Measurements from ENCODE around the gene HSPA4.
"Not testable (repeated sequence)": the region's sequence is repeated elsewhere in the genome, so short reads cannot be mapped to it uniquely, and the experiment has no call there.

HSPA4 gene

GRCh38 chr5:133041157-133041784 is 10.5 kb upstream of the HSPA4 start:
- TF ChIP-seq, protein P1, sequence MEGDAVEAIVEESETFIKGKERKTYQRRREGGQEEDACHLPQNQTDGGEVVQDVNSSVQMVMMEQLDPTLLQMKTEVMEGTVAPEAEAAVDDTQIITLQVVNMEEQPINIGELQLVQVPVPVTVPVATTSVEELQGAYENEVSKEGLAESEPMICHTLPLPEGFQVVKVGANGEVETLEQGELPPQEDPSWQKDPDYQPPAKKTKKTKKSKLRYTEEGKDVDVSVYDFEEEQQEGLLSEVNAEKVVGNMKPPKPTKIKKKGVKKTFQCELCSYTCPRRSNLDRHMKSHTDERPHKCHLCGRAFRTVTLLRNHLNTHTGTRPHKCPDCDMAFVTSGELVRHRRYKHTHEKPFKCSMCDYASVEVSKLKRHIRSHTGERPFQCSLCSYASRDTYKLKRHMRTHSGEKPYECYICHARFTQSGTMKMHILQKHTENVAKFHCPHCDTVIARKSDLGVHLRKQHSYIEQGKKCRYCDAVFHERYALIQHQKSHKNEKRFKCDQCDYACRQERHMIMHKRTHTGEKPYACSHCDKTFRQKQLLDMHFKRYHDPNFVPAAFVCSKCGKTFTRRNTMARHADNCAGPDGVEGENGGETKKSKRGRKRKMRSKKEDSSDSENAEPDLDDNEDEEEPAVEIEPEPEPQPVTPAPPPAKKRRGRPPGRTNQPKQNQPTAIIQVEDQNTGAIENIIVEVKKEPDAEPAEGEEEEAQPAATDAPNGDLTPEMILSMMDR (IDR thresholded peaks at IDR 0.05; ENCODE audit: low read depth, low read length, missing control alignments): no peak
- in situ Hi-C loops (cut with HindIII; ENCODE audit: low sequenced_read_pairs): no loop called here
- H3K4me3 ChIP-seq (ENCODE audit: low read depth, low read length): no peak overlapping the region
- DNase-seq (ENCODE audit: low read depth): no peak

DNA sequence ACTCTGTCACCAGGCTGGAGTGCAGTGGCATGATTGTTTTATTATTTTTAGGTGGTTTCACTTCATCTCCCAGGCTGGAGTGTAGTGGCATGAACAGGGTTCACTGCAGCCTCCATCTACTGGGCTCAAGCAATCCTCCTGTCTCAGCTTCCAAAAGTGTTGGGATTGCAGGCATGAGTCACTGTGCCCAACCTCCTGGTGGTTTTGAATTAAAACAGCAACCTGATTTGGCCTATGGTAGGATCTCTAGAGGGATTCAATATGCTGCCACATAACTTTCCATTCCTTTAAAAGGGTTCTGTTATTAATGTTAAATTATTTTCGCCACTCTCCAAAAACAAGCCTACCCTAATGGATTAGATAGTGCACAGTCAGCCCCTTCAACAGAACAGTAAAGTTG is 9.9 kb upstream of the HSPA4 start:
- TF ChIP-seq, protein P1 (IDR thresholded peaks at IDR 0.05; ENCODE audit: low read depth, low read length, missing control alignments): no peak
- in situ Hi-C loops (cut with HindIII; ENCODE audit: low sequenced_read_pairs): no loop called here
- no peak overlapping the region for H3K4me3 ChIP-seq (ENCODE audit: low read depth, low read length)
- DNase-seq (ENCODE audit: low read depth): no peak

DNA sequence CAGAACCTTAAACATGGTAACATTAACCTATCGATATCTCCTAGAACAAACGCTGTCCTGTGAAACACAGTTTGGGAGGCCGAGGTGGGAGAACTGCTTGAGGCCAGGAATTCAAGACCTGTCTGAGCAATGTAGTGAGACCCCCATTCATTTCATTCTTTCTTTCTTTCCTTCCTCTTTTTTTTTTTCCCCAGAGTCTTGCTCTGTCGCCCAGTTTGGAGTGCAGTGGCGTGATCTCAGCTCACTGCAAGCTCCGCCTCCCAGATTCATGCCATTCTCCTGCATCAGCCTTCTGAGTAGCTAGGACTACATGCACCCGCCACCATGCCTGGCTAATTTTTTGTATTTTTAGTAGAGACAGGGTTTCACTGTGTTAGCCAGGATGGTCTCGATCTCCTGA is 5.3 kb upstream of the HSPA4 start:
- in situ Hi-C loops (cut with HindIII; ENCODE audit: low sequenced_read_pairs); DNase-seq (ENCODE audit: low read depth); H3K4me3 ChIP-seq (ENCODE audit: low read depth, low read length): not testable (repeated sequence)

DNA sequence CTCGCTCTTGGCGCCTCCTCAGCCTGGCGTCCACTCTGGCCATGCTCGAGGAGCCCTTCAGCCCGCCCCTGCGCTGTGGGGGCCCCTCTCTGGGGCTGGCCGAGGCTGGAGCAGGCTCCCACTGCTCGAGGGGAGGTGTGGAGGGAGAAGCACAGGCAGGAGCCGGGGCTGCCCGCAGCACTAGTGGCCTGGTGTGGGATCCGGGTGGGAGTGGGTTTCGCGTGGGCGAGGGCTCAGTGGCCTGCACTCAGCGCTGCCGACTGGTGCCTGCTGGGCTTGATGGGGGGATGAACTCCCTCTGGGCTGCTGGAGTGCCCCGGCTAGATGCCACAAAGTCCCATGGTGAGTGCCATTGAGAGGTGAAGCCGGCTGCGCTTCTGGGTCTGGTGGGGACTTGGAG is 4.4 kb upstream of the HSPA4 start:
- TF ChIP-seq, protein P1 (IDR thresholded peaks at IDR 0.05; ENCODE audit: low read depth, low read length, missing control alignments): no peak
- in situ Hi-C loops (cut with HindIII; ENCODE audit: low sequenced_read_pairs): no loop called here
- no peak overlapping the region for H3K4me3 ChIP-seq (ENCODE audit: low read depth, low read length)
- DNase-seq (ENCODE audit: low read depth): no peak

GRCh38 chr5:133048993-133049725 is 2.7 kb upstream of the HSPA4 start:
- in situ Hi-C loops (cut with HindIII; ENCODE audit: low sequenced_read_pairs): no loop called here

GRCh38 chr5:133049726-133050048 is 2.1 kb upstream of the HSPA4 start:
- in situ Hi-C loops (cut with HindIII; ENCODE audit: low sequenced_read_pairs): no loop called here
- H3K4me3 ChIP-seq (ENCODE audit: low read depth, low read length): no peak overlapping the region
- DNase-seq (ENCODE audit: low read depth): no peak
- TF ChIP-seq, protein P1 (IDR thresholded peaks at IDR 0.05; ENCODE audit: low read depth, low read length, missing control alignments): no peak

More at GRCh38 chr5:133048993-133049725, 2.7 kb upstream of the HSPA4 start:
- DNase-seq (ENCODE audit: low read depth): no peak
- no peak overlapping the region for H3K4me3 ChIP-seq (ENCODE audit: low read depth, low read length)
- TF ChIP-seq, protein P1 (IDR thresholded peaks at IDR 0.05; ENCODE audit: low read depth, low read length, missing control alignments): no peak

- H3K4me3 ChIP-seq (ENCODE audit: low read depth, low read length): peak overlapping the region; percentile 97
- no peak for DNase-seq (ENCODE audit: low read depth)
- in situ Hi-C loops (cut with HindIII; ENCODE audit: low sequenced_read_pairs): no loop called here
- TF ChIP-seq, protein P1 (IDR thresholded peaks at IDR 0.05; ENCODE audit: low read depth, low read length, missing control alignments): no peak
These were observed 1.3 kb upstream of the HSPA4 start for GRCh38 chr5:133050521-133050920.
